Effector CD4-positive, alpha-beta T cell (primary cell): Measurements from ENCODE around the gene TASOR.
"Not testable (repeated sequence)": the region's sequence is repeated elsewhere in the genome, so short reads cannot be mapped to it uniquely, and the experiment has no call there.

Experiments used
- DNase-seq: peaks from one replicate; pipeline ENCODE4 v3.0.0-alpha.2; 2020
- total RNA-seq: gene quantifications from one replicate; lab custom pipeline; 2026; lab: John Stamatoyannopoulos, UW

Gene TASOR
- 209 reads per million, percentile 93 among the genes with 10 or more reads in this experiment for total RNA-seq

DNA sequence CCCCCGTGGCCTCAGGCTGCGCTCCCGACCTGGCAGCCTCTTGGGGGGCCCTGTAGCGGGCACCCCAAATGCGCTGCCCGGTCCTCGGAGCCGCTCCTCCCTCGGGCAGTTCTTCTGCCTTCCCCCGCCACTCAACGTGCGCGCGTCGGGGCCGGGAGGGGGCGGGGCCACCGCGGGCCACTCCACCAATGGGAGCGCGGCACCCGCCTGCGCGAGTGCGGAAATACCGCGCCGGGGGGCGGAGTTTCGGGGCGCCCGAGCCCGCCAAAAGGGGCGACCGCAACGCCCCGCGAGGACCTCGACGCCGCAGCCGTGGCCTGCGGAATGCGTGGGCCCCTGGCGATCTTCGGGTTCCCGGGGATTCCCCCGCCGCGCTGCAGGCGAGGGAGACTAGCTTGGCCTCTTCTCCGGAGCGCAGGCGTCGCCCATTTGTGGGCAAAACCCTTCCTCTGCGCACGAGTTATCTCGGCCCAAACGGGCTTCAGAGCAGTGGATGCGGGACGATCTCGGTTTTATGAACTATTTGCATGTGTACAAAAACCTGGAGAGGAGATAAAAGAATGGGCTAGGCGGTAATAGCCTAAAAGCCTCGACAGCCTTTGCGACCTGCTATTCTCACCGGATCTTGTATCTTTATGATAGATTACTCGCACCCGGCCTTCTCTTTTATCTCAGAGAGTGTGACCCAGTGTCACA, at the start of gene TASOR:
TSS of gene TASOR (minus strand) at position 144 of the 696 bp plus-strand sequence. CDS start 259 bp downstream, outside the sequence.
- DNase-seq = peak; percentile 81

GRCh38 chr3:56732109-56732508, 49.0 kb upstream of the TASOR start:
- DNase-seq = no peak

- DNase-seq = peak; percentile 7
These were observed 42.1 kb upstream of the TASOR start for GRCh38 chr3:56725175-56725574.

DNA sequence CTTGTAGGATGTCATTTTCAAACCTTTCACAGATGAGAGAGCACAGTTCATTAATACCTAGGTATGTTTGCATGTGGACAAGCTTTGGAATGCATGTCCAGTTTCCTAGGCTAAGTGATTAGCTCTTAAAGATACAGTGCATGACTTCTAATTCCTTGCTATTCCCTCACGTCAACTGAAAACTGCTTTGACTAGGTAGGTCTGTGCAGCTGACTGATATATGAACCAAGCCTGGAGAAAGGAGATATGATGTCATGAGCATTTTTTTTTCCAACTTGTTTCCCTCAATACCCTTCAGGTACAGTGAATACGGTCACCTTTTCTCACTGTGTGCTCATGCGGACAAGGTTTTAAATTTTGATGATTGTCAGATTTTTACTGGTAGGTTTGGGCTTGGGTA, 41.6 kb upstream of the TASOR start:
- DNase-seq = no peak

DNA sequence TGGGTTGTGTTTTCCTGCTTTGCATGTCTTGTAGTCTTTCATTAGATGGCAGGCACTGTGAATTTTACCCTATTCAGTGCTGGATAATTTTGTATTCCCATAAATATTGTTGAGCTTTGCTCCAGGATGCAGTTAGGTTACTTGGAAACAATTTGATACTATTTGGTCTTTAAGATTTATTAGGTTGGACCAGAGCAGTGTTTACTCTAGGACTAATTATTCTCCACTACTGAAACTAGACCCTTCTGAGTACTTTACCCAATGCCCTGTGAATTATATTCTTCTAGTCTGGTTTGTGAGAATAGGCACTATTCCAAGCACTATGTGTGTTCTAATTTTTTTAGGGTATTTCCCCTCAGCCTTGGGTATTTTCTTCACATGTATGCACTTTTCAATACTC, 37.8 kb upstream of the TASOR start:
- DNase-seq = no peak

- DNase-seq = not testable (repeated sequence)
These were observed 35.7 kb upstream of the TASOR start for GRCh38 chr3:56718809-56719208.

DNA sequence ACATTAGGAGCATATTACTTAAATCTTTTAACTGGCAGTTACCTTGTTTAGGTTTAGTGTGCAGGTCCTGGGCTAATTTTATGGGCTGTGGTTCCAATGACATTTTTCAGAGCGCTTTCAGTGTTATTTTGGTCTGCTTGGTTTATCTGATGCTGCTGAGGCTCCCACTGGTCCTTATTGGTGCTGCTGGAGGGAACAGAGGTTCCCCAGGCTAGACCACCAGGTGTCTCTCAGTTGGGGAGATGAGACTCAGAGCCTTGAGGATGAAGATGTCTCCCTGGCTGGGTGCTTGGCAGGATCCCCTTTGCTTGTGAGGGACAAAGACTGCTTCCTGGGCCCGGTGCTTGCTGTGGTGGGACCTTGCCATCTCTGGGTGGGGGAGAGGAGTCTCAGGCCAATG, 28.3 kb upstream of the TASOR start:
- DNase-seq = no peak

DNA sequence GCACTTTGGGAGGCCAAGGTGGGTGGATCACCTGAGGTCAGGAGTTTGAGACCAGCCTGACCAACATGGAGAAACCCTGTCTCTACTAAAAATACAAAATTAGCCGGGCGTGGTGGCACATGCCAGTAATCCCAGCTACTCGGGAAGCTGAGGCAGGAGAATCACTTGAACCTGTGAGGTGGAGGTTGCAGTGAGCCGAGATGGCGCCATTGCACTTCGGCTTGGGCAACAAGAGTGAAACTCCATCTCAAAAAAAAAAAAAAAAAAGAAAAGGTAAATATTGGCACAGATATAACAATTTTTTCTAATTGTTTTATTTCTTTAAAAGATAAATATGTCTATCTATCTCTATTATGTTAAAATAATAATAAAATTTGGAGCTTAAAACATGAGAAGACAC, 24.3 kb upstream of the TASOR start:
- DNase-seq = not testable (repeated sequence)

DNA sequence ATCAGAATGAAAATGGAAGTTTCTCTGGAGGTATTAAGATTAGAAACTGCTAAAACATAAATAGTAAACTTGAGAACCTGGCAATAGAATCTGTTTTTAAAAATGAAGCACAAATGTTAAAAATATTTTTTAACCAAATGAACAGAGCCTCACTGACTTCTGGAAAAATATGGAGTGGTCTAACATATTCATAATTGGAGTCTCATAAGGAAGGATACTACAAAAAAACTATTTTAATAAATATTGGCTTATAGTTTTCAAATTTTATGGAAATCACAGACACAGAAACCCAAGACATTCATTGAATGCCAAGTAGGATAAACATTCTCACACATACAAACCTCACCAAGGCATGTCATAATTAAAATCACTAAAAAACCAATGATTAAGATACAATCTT, 23.6 kb upstream of the TASOR start:
- DNase-seq = no peak

DNA sequence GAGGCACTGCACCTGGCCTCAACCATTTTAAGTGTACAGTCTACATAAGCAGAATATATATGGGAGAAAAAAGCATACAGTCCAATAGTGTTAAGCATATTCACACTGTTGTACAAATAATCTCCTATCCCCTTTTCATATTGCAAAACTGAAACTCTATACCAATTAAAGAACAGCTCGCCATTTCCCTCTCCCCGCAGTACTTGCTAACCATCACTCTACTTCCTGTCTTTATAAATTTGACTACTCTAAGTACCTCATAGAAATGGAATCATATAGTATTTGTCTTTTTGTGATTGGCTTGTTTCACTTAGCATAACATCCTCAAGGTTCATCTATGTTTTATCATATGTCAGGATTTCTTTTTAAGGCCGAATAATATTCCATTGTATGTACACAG, 21.6 kb upstream of the TASOR start:
- no peak for DNase-seq

GRCh38 chr3:56702490-56703315, 19.6 kb upstream of the TASOR start:
- DNase-seq = peak; percentile 53

DNA sequence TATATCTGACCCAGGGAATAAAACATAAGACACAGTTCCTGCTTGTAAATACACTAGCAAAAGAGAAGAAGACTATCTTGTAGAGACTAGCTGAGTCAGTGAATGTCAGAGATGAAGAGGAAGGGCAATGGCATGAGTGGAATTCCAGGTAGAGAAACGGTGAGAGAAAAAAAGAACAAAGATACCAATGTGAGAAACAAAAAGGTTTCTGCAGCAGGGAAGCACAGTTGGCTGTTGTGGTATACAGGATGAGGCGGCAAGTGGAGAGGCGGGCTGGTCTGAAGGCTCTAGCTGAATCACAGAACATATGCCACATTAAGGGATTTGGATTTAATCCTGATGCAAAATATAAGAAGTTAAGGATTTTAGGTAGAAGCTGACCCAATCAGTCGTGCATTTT, 17.1 kb upstream of the TASOR start:
- DNase-seq = no peak

DNA sequence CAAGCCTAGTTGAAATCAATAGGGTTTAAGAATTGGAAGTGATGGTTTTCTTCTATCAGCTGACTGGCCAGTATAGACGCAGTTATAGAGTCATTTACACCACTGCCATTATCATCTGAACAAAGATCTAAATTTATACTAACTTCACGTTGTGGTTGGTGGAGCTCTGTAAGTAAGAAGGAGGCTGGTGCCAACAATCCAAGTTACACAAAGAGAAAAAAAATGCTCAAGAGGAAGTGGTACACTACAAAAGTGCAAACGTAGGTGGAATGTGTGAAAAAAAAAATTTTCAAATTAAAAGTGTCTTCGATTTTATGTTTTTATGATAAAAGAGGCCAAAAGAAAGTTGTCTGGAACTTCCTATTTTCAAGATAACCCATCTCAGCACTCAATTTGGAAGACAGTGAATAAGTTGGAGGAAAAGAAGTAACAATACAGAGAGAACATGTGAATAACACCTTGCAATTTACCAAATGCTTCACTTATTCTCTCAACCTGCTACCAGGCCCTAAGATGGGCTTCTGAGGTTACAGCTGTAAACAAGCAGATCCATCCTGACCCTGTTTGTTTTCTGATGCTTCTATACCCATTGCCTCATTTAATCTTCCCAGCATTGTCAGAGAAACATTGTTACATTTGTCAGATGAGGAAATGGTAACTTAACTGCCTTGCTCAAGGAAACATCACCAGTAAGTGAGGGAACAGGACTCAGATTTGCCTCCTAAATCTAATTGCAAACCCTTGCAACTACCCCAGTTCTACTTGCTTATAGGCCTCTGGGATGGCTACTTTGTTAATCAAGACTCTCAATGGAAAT, 12.0 kb upstream of the TASOR start:
- no peak for DNase-seq

GRCh38 chr3:56693750-56694149, 10.7 kb upstream of the TASOR start:
- DNase-seq = no peak

DNA sequence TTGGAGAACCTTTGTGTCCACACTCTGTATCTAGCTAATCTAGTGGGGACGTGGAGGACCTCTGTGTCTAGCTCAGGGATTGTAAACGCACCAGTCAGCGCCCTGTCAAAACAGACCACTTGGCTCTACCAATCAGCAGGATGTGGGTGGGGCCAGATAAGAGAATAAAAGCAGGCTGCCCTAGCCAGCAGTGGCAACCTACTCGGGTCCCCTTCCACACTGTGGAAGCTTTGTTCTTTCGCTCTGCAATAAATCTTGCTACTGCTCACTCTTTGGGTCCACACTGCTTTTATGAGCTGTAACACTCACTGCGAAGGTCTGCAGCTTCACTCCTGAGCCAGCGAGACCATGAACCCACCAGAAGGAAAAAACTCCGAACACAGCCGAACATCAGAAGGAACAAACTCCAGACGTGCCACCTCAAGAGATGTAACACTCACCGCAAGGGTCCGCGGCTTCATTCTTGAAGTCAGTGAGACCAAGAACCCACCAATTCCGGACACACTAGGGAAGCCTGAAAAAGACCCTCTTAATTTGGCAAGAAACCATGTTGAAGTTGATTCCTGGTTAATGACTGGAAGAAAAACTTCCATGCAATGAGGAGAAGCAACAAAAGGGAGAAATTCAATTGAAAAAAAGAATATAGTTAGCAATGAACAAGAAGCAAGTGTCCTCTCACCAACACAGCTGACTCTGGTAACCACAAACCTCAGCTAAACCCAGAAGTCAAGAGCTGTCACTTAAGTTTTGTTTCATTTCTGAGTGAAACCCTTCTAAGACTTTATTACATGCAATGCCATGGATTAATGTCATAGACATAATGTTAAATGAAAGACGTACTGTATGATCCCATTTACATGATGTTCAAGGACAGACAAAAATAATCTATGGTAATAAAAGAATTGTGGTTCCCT, 9.7 kb upstream of the TASOR start:
- not testable (repeated sequence) for DNase-seq

DNA sequence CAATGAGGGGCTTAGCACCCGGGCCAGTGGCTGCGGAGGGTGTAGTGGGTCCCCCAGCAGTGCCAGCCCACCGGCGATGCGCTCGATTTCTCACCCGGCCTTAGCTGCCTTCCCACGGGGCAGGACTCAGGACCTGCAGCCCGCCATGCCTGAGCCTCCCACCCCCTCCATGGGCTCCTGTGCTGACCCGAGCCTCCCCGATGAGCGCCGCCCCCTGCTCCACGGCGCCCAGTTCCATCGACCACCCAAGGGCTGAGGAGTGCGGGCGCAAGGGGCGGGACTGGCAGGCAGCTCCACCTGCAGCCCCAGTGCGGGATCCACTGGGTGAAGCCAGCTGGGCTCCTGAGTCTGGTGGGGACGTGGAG, 8.9 kb upstream of the TASOR start:
- DNase-seq = not testable (repeated sequence)

- DNase-seq = no peak
These were observed 8.3 kb upstream of the TASOR start for GRCh38 chr3:56691165-56692000.

GRCh38 chr3:56689303-56689702, 6.2 kb upstream of the TASOR start:
- no peak for DNase-seq

- no peak for DNase-seq
These were observed 5.1 kb upstream of the TASOR start for GRCh38 chr3:56688191-56688590.

DNA sequence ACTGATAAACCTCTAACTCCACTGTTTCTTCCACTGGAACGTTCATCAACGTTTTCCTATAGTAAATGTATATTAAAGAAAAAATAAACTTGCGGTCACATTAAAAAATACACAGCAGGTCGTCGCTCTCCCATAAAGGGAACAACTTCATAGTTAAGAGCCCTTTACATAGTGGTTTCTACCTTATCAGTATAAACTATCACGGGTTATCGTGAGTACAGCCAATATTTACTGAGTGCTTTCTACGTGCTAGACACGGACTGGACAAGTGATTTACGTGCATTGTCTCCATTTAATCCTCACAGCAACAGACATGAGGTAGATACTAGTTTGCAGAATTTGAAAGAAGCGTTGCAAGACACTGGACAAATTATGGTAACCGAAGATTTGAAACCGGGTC, 964 bp upstream of the TASOR start:
- no peak for DNase-seq

DNA sequence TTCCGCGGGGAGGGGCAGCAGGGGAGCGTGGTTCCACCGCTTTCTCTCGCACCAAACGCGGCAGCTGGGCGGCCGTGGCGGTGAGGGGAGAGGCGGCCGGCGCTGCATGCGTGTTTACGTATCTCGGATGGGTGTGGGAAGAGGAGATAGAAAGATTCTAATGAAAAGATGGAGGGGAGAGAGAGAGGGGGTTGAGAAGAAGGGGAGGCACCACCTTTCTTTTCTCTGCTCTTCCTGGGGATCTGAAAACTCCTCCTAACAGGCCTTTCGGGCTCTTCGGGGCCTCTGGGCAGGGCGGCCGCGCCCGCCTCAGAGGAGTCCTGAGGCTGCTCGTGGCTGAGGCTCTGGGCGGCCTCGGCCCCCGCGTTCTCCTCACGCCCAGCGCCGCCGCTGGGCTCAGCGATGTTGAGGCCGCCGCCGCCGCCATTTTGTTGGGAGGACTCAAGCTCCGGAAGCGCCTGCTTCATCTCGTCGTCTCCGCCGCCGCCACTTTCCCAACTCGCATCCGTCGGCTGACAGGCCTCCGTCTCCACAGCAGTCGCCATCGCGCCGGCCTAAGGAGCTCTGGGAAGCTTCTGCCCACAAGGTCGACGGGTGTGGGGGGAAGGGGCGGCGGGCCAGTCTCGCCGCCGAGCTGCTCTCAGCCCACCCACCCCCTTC, 473 bp downstream of the TASOR start:
- DNase-seq = peak; percentile 67
